LNCaP clone FGC (cell line): Measurements from ENCODE around the gene FBRSL1.

Experiments
- DNase-seq: peaks from one replicate; pipeline ENCODE4 v3.0.0-alpha.2; 2011; ENCODE audit warnings: low read depth
- H3K4me3 ChIP-seq: 2 replicates; pipeline ENCODE4 v1.5.1; 2011; ENCODE audit warnings: mild to moderate bottlenecking, low read depth, low read length, control low read depth
- TF ChIP-seq, protein P1 (sequence below): IDR thresholded peaks from 2 replicates; pipeline ENCODE4 v1.5.1; 2012; ENCODE audit warnings: mild to moderate bottlenecking; ENCODE audit not compliant: control insufficient read depth, insufficient read depth; ENCODE audit errors: extremely low read depth

Gene FBRSL1

DNA sequence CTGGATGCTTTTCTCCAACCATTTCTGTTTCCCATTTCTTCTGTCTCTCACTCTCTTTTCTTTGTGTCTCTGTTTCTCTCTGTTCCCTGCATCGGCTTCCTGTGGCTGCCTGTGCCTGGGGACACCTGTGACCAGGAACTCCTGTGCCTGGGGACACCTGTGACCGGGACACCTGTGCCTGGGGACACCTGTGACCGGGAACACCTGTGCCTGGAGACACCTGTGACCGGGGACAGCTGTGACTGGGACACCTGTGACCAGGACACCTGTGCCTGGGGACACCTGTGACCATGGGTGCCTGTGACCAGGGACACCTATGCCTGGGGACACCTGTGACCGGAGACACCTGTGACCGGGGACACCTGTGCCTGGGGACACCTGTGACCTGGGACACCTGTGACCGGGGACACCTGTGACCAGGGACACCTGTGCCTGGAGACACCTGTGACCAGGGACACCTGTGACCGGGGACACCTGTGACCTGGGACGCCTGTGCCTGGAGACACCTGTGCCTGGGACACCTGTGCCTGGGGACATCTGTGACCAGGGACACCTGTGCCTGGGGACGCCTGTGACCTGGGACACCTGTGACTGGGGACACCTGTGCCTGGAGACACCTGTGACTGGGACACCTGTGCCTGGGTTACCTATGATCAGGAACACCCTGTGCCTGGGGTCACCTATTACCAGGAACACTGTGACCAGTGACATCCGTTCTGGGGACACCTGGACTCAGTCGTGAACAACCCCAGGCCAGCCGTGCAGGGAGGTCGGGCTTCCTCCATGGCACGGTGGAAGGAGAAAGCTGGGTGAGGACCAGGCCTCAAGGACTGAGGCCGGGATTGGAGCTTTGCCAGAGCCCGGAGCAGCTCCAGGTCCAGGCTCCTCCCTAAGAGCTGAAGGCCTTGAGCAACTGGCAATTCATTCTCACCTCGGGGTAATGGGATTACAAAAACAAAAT is 23.4 kb upstream of the FBRSL1 start:
- no peak for DNase-seq
- TF ChIP-seq, protein P1, sequence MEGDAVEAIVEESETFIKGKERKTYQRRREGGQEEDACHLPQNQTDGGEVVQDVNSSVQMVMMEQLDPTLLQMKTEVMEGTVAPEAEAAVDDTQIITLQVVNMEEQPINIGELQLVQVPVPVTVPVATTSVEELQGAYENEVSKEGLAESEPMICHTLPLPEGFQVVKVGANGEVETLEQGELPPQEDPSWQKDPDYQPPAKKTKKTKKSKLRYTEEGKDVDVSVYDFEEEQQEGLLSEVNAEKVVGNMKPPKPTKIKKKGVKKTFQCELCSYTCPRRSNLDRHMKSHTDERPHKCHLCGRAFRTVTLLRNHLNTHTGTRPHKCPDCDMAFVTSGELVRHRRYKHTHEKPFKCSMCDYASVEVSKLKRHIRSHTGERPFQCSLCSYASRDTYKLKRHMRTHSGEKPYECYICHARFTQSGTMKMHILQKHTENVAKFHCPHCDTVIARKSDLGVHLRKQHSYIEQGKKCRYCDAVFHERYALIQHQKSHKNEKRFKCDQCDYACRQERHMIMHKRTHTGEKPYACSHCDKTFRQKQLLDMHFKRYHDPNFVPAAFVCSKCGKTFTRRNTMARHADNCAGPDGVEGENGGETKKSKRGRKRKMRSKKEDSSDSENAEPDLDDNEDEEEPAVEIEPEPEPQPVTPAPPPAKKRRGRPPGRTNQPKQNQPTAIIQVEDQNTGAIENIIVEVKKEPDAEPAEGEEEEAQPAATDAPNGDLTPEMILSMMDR: no peak
- no peak overlapping the region for H3K4me3 ChIP-seq

DNA sequence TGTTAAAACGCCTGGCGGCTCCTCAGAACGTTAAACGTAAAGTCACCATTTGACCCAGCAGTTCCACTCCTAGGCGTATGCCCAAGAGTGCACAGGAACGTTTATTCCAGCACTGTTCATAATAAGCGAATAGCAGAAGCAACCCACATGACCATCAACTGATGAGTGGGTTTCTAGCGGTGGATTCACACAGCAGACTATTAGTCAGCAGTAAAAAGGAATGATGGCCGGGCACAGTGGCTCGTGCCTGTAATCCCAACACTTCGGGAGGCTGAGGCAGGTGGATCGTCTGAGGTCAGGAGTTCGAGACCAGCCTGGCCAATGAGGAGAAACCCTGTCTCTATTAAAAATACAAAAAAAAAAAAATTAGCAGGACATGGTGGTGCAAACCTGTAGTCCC is 22.4 kb upstream of the FBRSL1 start:
- no peak for DNase-seq
- TF ChIP-seq, protein P1: no peak
- H3K4me3 ChIP-seq: no peak overlapping the region

- TF ChIP-seq, protein P1: no peak
- no peak overlapping the region for H3K4me3 ChIP-seq
- no peak for DNase-seq
Observed at GRCh38 chr12:132469423-132469822, 20.5 kb upstream of the FBRSL1 start.

DNA sequence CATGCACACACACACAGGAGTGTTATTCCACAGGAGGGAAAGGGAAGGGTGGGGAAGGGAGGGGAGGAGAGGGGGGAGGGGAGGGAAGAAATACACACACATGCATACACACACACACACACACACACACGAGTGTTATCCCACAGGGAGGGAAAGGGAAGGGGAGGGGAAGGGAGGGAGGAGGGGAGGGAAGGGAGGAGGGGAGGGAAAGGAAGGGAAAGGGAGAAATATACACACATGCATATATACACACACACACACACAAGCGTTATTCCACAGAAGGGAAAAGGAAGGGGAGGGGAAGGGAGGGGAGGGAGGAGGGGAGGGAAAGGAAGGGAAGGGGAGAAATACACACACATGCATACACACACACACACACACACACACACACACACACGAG is 19.6 kb upstream of the FBRSL1 start:
- no peak for DNase-seq
- H3K4me3 ChIP-seq: no peak overlapping the region
- TF ChIP-seq, protein P1: no peak

GRCh38 chr12:132471011-132471857 is 18.7 kb upstream of the FBRSL1 start:
- H3K4me3 ChIP-seq: no peak overlapping the region
- TF ChIP-seq, protein P1: no peak
- DNase-seq: no peak

- no peak for DNase-seq
- H3K4me3 ChIP-seq: no peak overlapping the region
- TF ChIP-seq, protein P1: no peak
Observed at GRCh38 chr12:132471858-132472255, 18.1 kb upstream of the FBRSL1 start.
